ENCODE measurements around the gene TTYH1.
"Not testable (repeated sequence)": the region's sequence is repeated elsewhere in the genome, so short reads cannot be mapped to it uniquely, and the experiment has no call there.

Gene TTYH1

GRCh38 chr19:54415208-54415900 lies at the start of gene TTYH1:
Gene TTYH1, plus strand, starts transcription at chr19:54415464. Its CDS starts 89 bp downstream, at chr19:54415553.
- no peak for DNase-seq (ENCODE audit: extremely low read depth, insufficient read length)
- no peaks in the 10 kb centered on the region for H3K36me3 ChIP-seq (ENCODE audit: control insufficient read depth, insufficient read depth, low read length)
- H3K4me3 ChIP-seq (replicated peaks; ENCODE audit: low read depth, low read length): no peak within 1 kb of the TSS
- H3K27me3 ChIP-seq (replicated peaks; ENCODE audit: control insufficient read depth, insufficient read depth, low read length): no peaks in the 10 kb centered on the region
- no peak for TF ChIP-seq CTCF (IDR thresholded peaks at IDR 0.05; ENCODE audit: insufficient read depth, low read length, poor library complexity, severe bottlenecking)

GRCh38 chr19:54365798-54366197 lies 49.5 kb upstream of the TTYH1 start:
- H3K4me3 ChIP-seq (replicated peaks; ENCODE audit: low read depth, low read length); H3K36me3 ChIP-seq (ENCODE audit: control insufficient read depth, insufficient read depth, low read length); H3K27me3 ChIP-seq (replicated peaks; ENCODE audit: control insufficient read depth, insufficient read depth, low read length); DNase-seq (ENCODE audit: extremely low read depth, insufficient read length): not testable (repeated sequence)

DNA sequence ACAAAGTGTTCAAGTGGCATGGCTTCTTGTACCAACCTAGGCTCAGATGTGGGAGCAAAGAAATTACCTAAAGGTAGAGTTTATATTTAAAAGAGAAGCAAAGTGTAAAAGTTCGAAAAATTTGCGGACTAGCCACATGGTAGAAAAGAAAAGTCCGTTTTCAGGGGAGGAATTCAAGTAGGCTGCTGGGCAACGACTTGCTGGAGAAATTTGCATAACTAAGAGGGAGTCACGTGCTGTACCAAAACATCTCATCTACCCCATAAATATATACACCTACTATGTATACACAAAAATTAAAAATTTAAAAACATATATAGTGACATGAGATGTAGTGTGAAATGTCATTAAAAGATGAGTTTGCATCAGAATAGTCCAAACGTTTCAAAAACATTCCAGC lies 48.5 kb upstream of the TTYH1 start:
- DNase-seq (ENCODE audit: extremely low read depth, insufficient read length): no peak
- no peak for TF ChIP-seq CTCF (IDR thresholded peaks at IDR 0.05; ENCODE audit: insufficient read depth, low read length, poor library complexity, severe bottlenecking)
- H3K36me3 ChIP-seq (ENCODE audit: control insufficient read depth, insufficient read depth, low read length): no peaks in the 10 kb centered on the region
- no peaks in the 10 kb centered on the region; the same call in 1 of the 2 replicates for H3K27me3 ChIP-seq (replicated peaks; ENCODE audit: control insufficient read depth, insufficient read depth, low read length)
- H3K4me3 ChIP-seq (replicated peaks; ENCODE audit: low read depth, low read length): no peak overlapping the region

DNA sequence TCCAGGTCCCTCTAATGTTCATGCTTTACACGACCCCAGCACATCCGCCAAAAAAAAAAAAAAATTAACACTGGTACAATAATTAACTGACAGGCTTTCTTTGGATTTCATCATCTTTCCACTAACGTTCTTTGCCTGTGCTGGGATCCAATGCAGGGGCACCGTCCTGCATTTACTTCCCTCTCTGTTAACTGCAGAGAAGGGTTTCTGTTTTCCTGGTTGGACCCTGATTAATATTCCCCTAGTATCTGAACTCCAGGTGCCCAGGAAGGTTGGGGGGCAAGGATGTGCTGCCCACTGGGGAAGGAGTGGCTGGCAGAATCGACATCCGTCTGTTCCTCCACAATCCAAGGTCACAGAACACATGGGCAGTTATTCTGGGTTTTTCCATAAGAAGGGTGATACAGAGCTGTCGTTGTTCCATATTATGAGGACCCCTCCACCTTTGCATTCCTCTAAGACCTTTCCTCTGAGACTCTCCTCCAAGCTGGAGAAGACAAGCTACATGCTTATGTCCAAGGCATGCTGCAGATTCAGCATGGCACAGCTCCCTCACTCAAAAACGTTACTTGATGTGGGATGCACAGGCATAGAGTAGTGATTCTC lies 46.1 kb upstream of the TTYH1 start:
- Histone ChIP-seq H3K27me3 (replicated peaks; ENCODE audit: control insufficient read depth, insufficient read depth, low read length) (no peaks in the 10 kb centered on the region; the same call in 1 of the 2 replicates), H3K36me3 (ENCODE audit: control insufficient read depth, insufficient read depth, low read length) (no peaks in the 10 kb centered on the region), H3K4me3 (replicated peaks; ENCODE audit: low read depth, low read length) (no peak overlapping the region)
- TF ChIP-seq CTCF (IDR thresholded peaks at IDR 0.05; ENCODE audit: insufficient read depth, low read length, poor library complexity, severe bottlenecking): no peak
- DNase-seq (ENCODE audit: extremely low read depth, insufficient read length): no peak

DNA sequence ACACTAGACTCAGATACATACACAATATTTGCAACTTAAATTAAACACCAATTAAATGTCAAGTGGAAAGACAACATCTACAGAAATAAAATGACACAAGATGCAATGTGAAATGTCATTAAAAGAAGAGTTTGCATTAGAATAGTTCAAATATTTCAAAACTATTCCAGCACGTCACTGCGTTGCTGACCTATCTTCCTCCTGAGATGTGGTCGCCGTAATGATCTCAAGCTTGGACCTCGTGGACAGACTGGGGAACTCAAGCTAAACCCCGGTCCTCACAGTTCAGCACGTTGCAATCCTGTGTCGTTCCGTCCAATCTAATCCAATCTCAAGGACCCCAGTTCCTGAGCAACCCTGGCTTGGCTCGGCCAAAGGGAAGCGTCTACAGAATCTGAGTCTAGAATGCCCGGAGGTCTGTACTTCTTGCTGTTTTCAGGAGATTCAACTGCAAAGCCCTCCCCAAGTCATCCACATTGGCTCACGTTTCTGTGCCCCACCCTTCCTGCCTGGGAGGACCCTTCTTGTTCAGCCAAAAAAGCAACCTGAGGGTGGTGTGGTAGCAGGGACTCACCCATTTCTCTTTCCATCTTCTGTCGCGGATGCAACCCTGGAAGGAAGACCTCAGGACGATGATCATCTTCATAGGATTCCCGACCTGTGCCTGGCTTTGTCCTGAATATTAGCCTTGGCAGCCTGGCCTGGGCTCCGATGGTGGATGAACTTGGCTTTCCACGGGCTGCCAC lies 45.4 kb upstream of the TTYH1 start:
- H3K36me3 ChIP-seq (ENCODE audit: control insufficient read depth, insufficient read depth, low read length); H3K4me3 ChIP-seq (replicated peaks; ENCODE audit: low read depth, low read length); DNase-seq (ENCODE audit: extremely low read depth, insufficient read length); H3K27me3 ChIP-seq (replicated peaks; ENCODE audit: control insufficient read depth, insufficient read depth, low read length): not testable (repeated sequence)

GRCh38 chr19:54370434-54370796 lies 44.8 kb upstream of the TTYH1 start:
- not testable (repeated sequence) for H3K36me3 ChIP-seq (ENCODE audit: control insufficient read depth, insufficient read depth, low read length); H3K4me3 ChIP-seq (replicated peaks; ENCODE audit: low read depth, low read length); DNase-seq (ENCODE audit: extremely low read depth, insufficient read length); H3K27me3 ChIP-seq (replicated peaks; ENCODE audit: control insufficient read depth, insufficient read depth, low read length)

DNA sequence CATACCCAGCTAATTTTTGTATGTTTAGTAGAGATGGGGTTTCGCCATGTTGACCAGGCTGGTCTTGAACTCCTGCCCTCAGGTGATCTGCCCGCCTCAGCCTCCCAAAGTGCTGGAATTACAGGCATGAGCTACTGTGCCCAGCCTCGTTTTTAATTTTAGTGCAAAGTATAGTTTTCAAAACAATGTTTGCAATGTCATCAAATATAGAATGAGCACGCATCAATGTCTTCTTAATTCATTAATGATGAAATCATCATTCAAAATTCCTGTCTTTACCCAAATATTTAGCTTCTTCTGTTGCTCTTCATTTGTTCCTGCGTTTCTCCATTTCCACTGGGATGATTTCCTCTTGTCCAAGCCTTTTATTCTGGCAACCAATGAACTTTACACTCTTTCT lies 43.8 kb upstream of the TTYH1 start:
- not testable (repeated sequence) for H3K36me3 ChIP-seq (ENCODE audit: control insufficient read depth, insufficient read depth, low read length); H3K4me3 ChIP-seq (replicated peaks; ENCODE audit: low read depth, low read length); DNase-seq (ENCODE audit: extremely low read depth, insufficient read length); H3K27me3 ChIP-seq (replicated peaks; ENCODE audit: control insufficient read depth, insufficient read depth, low read length)
